ENCODE results near the gene GNB1L. TPM values are rescaled to one million over a fixed set of nuclear protein-coding genes. Genes with fewer than 3 reads are reported as not detected.

GNB1L gene
- total RNA-seq, 1 donor from 2014 or later = 5.0 TPM

- Mint-ChIP-seq H3K27ac (ENCODE audit: unreplicated experiment) (no peak overlapping the region), H3K4me3 (ENCODE audit: unreplicated experiment) (no peak overlapping the region), H3K9me3 (ENCODE audit: unreplicated experiment) (peaks cover 2% of the 10 kb centered on the region), H3K4me1 (ENCODE audit: low read depth, unreplicated experiment) (peaks cover 1% of the 10 kb centered on the region), H3K27me3 (ENCODE audit: unreplicated experiment) (peaks cover 2% of the 10 kb centered on the region), H3K36me3 (ENCODE audit: unreplicated experiment) (no peaks in the 10 kb centered on the region)
- no peak for TF ChIP-seq CTCF (IDR thresholded peaks at IDR 0.05; ENCODE audit: partially characterized antibody, unreplicated experiment)
- DNase-seq = no peak
Measured at GRCh38 chr22:19843857-19844376, 10.8 kb downstream of the GNB1L start.

- Mint-ChIP-seq H3K4me1 (ENCODE audit: low read depth, unreplicated experiment) (no peaks in the 10 kb centered on the region), H3K4me3 (ENCODE audit: unreplicated experiment) (no peak overlapping the region), H3K9me3 (ENCODE audit: unreplicated experiment) (peaks cover 3% of the 10 kb centered on the region), H3K27ac (ENCODE audit: unreplicated experiment) (no peak overlapping the region), H3K27me3 (ENCODE audit: unreplicated experiment) (peaks cover 4% of the 10 kb centered on the region), H3K36me3 (ENCODE audit: unreplicated experiment) (no peaks in the 10 kb centered on the region)
- no peak for TF ChIP-seq CTCF (IDR thresholded peaks at IDR 0.05; ENCODE audit: partially characterized antibody, unreplicated experiment)
- no peak for DNase-seq
Measured at GRCh38 chr22:19843107-19843856, 11.4 kb downstream of the GNB1L start.

GRCh38 chr22:19842393-19843106, 12.1 kb downstream of the GNB1L start:
- DNase-seq = no peak
- no peaks in the 10 kb centered on the region for H3K36me3 Mint-ChIP-seq (ENCODE audit: unreplicated experiment)
- no peak overlapping the region for H3K4me3 Mint-ChIP-seq (ENCODE audit: unreplicated experiment)
- peaks cover 4% of the 10 kb centered on the region for H3K27me3 Mint-ChIP-seq (ENCODE audit: unreplicated experiment)
- H3K9me3 Mint-ChIP-seq (ENCODE audit: unreplicated experiment) = peaks cover 3% of the 10 kb centered on the region
- H3K4me1 Mint-ChIP-seq (ENCODE audit: low read depth, unreplicated experiment) = no peaks in the 10 kb centered on the region
- H3K27ac Mint-ChIP-seq (ENCODE audit: unreplicated experiment) = no peak overlapping the region
- no peak for TF ChIP-seq CTCF (IDR thresholded peaks at IDR 0.05; ENCODE audit: partially characterized antibody, unreplicated experiment)

GRCh38 chr22:19841641-19842392, 12.9 kb downstream of the GNB1L start:
- DNase-seq = no peak
- Mint-ChIP-seq H3K4me3 (ENCODE audit: unreplicated experiment) (no peak overlapping the region), H3K9me3 (ENCODE audit: unreplicated experiment) (peaks cover 3% of the 10 kb centered on the region), H3K4me1 (ENCODE audit: low read depth, unreplicated experiment) (no peaks in the 10 kb centered on the region), H3K27me3 (ENCODE audit: unreplicated experiment) (peaks cover 4% of the 10 kb centered on the region), H3K36me3 (ENCODE audit: unreplicated experiment) (no peaks in the 10 kb centered on the region), H3K27ac (ENCODE audit: unreplicated experiment) (no peak overlapping the region)
- no peak for TF ChIP-seq CTCF (IDR thresholded peaks at IDR 0.05; ENCODE audit: partially characterized antibody, unreplicated experiment)
